ENCODE measurements around the gene IQCK.

IQCK gene

GRCh38 chr16:19876501-19877059 is 158.5 kb downstream of the IQCK start:
- H3K4me3 ChIP-seq (ENCODE audit: low read depth, low read length): no peak overlapping the region
- no peaks in the 10 kb centered on the region; the same call in 1 of the 2 replicates for H3K4me1 ChIP-seq
- no peak for TF ChIP-seq CTCF (IDR thresholded peaks at IDR 0.05; ENCODE audit: low read depth, low read length)
- H3K9me3 ChIP-seq: no peaks in the 10 kb centered on the region
- H3K36me3 ChIP-seq: no peaks in the 10 kb centered on the region
- H3K27me3 ChIP-seq: no peaks in the 10 kb centered on the region
- DNase-seq: no peak

GRCh38 chr16:19878757-19879156 is 160.7 kb downstream of the IQCK start:
- H3K4me3 ChIP-seq (ENCODE audit: low read depth, low read length): no peak overlapping the region
- no peaks in the 10 kb centered on the region for H3K9me3 ChIP-seq
- H3K36me3 ChIP-seq: no peaks in the 10 kb centered on the region
- H3K4me1 ChIP-seq: no peaks in the 10 kb centered on the region; the same call in 1 of the 2 replicates
- no peak for TF ChIP-seq CTCF (IDR thresholded peaks at IDR 0.05; ENCODE audit: low read depth, low read length)
- no peak for DNase-seq
- peaks cover 8% of the 10 kb centered on the region for H3K27me3 ChIP-seq

- H3K4me3 ChIP-seq (ENCODE audit: low read depth, low read length): no peak overlapping the region
- no peaks in the 10 kb centered on the region for H3K9me3 ChIP-seq
- peaks cover 8% of the 10 kb centered on the region for H3K27me3 ChIP-seq
- peak; percentile 20 for TF ChIP-seq CTCF (IDR thresholded peaks at IDR 0.05; ENCODE audit: low read depth, low read length)
- H3K36me3 ChIP-seq: no peaks in the 10 kb centered on the region
- peak; percentile 58 for DNase-seq
- H3K4me1 ChIP-seq: no peaks in the 10 kb centered on the region; the same call in 1 of the 2 replicates
Observed at GRCh38 chr16:19879241-19879792, 161.2 kb downstream of the IQCK start.

GRCh38 chr16:19881028-19881427 is 163.0 kb downstream of the IQCK start:
- peaks cover 8% of the 10 kb centered on the region for H3K27me3 ChIP-seq
- H3K4me3 ChIP-seq (ENCODE audit: low read depth, low read length): no peak overlapping the region
- no peaks in the 10 kb centered on the region; the same call in 1 of the 2 replicates for H3K4me1 ChIP-seq
- H3K9me3 ChIP-seq: no peaks in the 10 kb centered on the region
- DNase-seq: no peak
- no peak for TF ChIP-seq CTCF (IDR thresholded peaks at IDR 0.05; ENCODE audit: low read depth, low read length)
- no peaks in the 10 kb centered on the region for H3K36me3 ChIP-seq

GRCh38 chr16:19881783-19882182 is 163.7 kb downstream of the IQCK start:
- H3K4me3 ChIP-seq (ENCODE audit: low read depth, low read length): no peak overlapping the region
- DNase-seq: no peak
- no peaks in the 10 kb centered on the region for H3K9me3 ChIP-seq
- H3K27me3 ChIP-seq: peaks cover 8% of the 10 kb centered on the region
- TF ChIP-seq CTCF (IDR thresholded peaks at IDR 0.05; ENCODE audit: low read depth, low read length): no peak
- no peaks in the 10 kb centered on the region; the same call in 1 of the 2 replicates for H3K4me1 ChIP-seq
- H3K36me3 ChIP-seq: no peaks in the 10 kb centered on the region

- no peak for DNase-seq
Observed at GRCh38 chr16:19882186-19882585, 164.1 kb downstream of the IQCK start.

More at GRCh38 chr16:19882186-19882585, 164.1 kb downstream of the IQCK start:
- Histone ChIP-seq H3K9me3 (no peaks in the 10 kb centered on the region), H3K27me3 (peaks cover 8% of the 10 kb centered on the region), H3K4me3 (ENCODE audit: low read depth, low read length) (no peak overlapping the region), H3K36me3 (no peaks in the 10 kb centered on the region), H3K4me1 (no peaks in the 10 kb centered on the region; the same call in 1 of the 2 replicates)
- TF ChIP-seq CTCF (IDR thresholded peaks at IDR 0.05; ENCODE audit: low read depth, low read length): no peak

Data from BE2C (cell line).